ENCODE measurements around the gene DMRT1.

DMRT1 gene

DNA sequence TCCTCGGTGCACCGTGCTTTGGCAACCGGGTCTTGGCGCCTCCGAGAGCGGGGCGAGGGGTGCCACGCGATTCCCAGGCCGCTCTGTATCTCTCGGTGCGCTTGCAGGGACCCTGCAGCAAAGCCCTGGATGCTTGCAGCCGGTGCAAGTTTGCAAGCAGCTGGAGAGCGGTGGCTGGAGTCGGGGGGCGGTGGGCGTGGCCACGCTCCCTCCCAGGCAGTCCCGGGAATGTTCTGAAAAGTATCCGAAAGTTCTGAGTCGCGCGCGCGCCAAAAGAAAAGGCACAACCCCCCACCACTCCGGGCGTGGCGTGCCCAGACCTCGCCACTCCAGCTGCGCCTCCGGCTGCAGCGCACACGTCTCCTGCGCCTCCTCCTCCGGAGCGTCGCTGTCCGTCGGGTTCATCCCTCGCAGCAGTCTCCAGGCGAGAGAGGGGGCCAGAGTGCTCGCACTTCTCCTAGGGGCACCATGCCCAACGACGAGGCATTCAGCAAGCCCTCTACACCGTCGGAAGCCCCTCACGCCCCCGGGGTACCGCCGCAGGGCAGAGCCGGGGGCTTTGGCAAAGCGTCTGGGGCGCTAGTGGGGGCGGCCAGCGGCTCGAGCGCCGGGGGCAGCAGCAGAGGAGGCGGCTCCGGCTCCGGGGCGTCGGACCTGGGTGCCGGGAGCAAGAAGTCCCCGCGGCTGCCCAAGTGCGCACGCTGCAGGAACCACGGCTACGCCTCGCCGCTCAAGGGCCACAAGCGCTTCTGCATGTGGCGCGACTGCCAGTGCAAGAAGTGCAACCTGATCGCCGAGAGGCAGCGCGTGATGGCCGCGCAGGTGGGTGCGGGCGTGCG lies at the start of gene DMRT1:
Gene DMRT1 (plus strand): TSS at position 327 of the 839 bp plus-strand sequence. CDS start 142 bp downstream, at position 469.
- DNase-seq, result no peak

DNA sequence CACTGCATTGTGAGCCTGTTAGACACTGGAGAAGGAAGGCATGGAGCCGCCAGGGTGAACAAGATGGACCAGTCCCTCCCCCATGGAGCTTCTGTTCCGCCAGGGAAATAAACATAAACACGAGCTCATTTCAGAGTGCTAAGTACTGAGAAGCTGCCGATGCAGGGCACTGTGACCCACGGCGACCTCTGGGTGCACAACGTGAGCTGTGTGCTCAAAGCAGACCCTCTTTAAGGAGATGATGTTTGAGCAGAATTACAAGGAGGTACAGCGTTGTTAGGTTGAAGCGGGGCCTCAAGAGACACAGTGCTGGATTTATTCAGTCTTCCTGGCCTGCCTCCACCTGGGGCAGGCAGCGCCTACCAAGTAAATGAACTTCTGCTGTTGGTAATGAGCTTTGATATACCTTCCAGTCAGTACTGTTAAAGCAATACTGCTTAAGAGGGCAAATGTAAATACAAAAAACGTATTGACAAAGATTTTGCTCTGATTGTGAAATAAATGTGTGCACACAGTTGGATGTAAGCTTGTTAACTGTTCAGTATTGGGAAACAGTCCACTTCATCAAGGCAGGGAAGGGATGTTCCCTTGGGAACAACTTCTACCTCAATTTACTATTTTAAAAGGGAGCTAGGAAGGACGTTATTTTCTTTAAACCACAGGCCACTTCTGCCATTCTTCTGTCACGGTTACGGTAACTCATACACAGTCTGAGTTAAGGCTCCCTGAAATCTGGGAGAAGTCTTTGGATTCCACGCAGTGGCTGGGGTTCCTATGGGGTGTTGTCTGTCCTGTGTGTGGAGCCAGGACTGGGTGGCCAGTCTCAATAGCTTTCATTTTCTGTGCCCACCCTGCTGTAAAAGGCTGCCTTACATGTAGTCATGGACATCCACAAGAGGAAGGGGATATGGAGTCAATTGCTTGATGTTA lies 48.9 kb upstream of the DMRT1 start:
- DNase-seq, result no peak

DNA sequence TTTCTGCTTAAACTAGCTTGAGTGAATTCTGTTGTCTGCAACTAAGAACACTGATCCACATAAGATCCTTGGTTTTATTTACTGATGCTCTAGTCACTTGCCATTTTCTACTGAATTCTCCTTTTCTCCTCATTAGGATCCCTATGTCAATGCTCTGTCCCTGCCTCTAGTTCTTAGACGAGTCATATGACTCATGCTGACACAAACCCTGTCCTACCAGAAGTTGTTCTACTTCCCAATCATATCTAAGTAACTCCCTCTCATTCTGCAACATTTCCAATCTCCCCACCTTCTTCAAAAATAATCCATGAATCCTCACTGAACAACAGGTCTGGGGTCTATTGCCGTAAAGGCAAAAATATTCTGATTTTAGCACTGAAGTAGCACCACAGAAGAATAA lies 47.1 kb upstream of the DMRT1 start:
- no peak for DNase-seq

DNA sequence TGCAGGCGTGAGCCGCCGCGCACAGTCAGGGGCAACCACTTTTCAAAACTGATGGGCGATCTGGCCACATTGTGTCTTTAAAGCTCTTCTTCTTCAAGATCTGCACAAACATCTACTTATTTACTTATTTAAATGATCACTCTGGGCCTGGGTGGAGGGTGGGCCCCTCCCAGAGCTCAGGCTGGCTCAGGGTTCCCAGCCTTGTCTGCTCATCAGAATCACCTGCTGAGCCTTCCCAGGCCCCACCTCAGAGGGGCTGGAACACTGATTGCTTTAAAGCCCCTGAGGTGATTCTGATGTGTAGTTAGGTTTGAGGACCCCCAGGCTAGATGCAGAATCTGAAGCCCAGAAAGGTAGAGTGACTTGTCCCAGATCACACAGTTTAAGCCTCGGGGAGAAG lies 45.6 kb upstream of the DMRT1 start:
- DNase-seq, result no peak

DNA sequence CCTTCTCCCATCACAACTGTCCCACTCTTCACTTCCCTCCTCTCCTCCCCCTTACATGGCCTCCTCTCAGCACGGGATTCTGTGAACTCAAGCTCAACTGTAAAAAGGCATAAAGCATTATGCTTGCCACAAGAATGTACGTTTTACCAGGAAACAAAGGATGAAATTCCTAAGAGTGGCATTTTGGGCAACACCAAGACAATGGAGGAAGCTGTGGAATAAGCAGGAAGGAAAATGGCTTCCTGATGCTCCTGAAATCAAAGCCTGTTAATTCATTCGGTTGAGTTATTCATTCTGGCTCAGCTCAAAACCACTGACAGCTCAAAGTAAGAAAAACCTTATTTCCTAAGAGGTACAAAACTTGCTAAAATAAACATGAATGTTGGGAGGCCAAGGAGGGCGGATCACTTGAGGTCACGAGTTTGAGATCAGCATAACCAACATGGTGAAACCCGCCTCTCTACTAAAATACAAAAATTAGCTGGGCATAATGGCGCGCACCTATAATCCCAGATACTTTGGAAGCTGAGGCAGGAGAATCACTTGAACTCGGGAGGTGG lies 40.8 kb upstream of the DMRT1 start:
- no peak for DNase-seq

DNA sequence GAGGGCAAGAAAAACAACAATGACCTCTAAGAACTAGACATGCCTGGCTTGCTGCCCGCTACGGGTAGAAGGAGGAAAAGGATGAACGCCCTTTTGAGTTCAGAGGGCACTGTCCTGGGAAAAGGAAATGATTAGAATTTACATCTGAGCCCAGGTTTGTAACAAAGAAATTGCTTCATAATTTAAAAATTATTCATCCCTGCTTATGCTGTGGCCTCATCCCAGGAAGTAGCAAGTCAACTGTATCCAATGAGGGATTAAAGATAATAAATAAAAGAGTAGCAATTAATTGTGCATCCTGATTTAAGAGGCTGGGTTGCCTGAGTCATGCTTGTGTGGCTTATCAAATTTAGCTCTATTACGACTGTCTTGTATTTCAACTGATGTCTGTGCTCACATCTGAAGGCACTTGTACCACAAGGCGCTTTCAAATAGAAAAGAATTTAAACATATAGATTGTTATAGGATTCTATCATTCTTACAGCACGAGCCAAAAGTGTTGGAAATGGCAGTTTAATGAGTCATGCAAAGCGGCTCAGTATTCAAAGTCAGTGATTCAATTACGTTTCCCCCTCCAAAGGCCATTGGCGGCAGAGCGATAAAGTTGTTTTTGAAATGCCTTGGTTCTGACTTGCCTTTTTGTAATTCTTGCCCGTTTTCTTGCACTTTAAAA lies 40.0 kb upstream of the DMRT1 start:
- DNase-seq, result no peak

DNA sequence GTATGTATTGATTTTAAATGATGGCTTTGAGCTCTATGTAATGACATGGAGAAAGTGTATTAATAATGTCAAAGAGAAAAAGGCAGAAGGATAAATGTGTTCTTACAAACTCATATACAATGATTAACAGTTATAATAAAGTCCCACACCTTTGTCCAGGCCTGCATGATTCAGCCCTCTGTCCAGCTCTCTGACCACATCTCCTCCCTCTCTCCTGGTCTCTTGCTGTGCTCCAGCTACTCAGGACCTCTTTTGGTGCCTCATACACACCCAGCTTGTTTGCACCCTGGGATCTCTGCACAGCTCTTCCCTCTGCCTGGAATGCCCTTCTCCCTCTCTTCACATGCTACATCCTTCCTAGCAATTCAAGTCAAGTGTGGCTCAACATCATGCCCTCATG lies 37.5 kb upstream of the DMRT1 start:
- DNase-seq, result no peak

DNA sequence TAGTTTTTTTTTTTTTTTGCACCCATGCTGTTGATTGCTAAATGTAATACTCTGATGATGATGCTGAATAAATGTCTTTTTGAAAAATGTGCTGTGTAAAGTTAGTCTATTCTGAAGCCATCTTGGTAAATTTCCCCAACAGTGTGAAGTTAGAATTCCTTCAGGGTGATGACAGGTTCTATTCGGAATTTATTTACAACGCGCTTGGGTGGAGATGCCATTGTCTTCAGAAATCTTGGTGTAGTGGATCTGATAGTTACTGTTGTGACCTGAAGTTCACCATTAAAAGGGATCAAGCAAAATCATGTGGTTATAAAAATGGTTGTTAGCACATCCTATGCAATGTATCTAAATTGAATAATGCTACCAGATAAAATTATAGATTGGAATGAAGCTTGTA lies 36.3 kb upstream of the DMRT1 start:
- no peak for DNase-seq

DNA sequence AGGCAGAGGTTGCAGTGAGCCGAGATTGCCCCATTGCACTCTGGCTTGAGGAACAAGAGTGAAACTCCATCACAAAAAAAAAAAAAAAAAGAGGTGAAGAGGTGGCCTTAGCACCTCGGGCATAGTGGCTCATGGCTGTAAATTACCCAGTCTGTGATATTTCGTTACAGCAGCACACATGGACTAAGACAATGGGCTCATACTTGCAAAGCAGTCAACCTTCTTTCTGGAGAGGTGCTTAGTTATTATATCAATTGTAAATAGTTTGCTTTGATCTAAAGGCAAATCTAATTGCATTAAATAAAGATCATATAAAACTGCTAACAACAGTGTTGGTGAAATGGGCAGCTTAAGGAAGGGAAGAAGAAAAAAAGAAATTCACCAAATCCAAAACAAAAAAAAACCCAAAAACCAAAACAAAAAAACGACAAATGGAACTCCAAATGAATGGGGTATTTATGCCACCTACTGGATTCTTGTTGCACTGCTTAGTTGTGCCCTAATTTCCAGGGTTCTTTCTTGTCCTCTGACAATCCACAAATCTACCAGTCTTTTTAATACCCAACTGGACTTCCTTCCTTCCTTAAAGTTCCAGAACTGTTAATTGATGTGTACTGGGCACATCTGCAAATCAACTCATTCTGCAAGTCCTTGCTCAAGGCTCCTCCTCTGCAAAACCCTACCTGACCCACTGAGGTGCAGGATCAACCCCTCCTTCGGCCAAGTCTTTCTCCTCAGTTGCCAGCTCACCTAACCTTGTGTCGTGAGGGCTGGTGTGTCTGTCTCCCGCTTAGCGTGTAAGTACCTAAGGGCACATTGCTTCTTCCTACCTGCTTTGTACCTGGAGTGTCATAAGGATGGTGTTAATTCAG lies 35.0 kb upstream of the DMRT1 start:
- DNase-seq, result no peak

DNA sequence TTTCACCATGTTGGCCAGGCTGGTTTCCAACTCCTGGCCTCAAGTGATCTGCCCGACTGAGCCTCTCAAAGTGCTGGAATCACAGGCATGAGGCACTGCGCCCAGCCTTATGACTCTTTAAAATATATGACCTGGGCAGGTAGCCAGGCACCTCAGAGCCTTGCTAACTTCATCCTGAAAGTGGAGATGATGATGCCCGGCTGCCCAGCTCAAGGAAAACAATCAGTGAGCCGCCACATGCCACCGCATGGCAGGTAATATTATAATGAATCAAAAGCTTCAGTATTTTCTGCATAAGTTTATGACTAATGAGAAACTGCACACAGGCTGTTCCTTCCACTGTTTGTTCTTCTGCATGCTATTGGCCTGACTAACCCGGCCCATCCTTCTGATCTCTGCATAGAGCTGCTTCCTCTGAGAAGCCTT lies 30.4 kb upstream of the DMRT1 start:
- DNase-seq, result no peak

DNA sequence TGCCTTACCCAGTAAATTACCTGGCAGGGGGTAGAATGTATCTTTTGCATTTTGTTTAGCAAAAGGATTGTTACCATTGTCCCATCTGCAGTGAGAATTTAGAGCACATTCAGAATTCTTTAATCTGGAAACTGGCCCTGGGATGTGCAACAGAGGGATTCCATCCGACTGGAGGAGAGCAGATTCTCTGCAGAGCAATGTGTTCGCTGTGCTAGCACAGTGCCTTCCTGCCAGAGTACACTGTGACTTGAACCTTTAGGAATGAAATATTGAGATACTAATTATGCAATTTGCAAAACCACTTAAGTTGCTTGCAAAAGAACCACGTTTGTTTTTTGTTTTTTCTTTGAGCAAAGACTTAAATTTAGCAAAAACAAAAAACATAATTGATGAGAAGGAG lies 22.5 kb upstream of the DMRT1 start:
- no peak for DNase-seq

DNA sequence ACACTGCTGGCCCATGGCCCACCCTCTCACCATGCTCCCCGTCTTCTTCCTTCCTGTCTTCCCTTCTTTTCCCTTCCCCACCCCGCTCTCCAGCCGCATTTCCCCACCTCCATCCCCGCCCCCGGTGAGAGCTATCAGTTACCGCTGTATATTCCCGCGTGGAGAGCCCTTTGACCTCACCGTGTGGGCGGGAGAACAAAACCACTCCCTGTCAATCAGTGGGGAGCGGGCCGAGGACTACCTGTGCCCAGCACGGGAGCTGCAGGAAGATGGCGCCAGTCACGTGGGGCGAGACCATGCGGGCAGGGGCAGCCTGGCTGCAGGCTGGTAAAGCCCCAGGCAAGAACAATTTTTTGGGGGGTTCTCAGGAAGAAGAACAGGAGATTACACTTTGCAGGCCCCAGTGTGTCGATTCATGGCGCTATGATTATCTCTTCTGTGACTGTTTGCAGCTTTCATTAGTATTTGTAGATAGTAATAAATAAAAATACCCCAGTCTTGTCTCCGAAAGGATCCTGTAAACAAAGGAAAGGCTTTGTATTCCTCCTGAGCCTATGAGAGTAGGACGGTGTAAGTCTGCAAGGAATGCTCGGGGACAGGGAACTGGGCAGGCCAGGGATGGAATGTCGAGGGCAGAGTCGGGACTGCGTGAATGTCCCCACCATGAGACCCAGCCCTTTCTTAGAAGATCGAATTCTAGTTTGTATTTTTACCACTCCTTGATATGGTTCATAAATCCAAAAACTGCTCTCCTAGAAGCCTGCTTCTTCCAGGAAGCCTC lies 14.8 kb upstream of the DMRT1 start:
- no peak for DNase-seq

DNA sequence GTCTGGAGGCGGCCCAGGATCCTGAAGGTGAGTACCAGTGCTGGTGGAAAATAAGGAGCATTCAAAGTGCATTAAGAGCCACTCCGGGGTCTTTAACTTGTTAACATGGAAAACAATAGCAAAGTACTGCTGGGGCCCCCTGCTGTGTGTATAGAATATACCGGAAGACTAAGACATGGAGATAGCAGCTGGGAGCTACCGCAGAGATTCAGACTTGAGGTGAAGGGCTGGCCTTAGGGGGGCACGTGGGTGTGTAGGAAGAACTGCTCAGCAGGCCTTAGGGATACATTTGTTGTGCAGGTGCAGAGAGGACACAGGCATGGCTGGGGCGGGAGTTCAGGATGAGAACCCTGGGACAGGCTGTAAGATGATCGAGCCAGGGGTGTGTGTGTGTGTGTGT lies 1.2 kb upstream of the DMRT1 start:
- DNase-seq, result no peak

DNA sequence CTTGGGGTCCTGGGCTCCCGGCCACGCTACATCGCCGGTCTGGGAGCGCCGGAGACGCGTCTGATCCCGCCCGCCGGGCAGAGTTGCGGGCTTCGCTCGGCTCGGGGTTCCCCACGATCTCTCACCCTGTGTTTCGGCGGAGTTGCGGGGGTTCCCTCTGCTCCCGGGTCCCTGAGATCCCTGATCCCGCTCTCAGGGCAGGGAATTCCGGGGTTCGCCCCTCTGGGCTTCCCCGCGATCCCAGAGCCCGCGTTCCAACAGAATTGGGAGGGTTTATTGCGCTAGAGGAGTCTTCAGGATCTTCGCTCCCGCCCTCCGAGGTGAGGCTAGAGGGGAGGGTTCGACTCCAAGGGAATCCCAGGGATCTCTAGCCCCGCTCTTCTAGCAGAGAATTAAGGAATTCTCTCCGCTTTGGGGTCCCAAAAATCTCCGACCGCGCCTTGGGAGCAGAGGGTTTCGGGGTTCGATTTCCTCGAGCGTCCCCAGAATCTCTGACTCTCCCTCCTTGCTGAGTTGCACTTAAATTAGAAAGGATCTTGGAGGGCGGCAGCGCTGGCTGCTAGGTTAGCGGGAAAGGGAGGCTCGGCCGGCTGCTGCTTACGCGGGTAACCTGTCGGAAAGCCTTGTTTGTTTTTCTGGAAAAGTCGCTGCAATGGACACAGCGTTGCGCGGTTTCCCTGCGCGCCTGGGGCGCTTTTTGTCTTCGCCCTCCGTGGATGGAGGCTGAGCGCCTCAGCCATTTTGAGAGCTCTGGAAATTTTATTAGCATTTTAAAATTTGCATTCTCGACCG lies 1.3 kb downstream of the DMRT1 start:
- DNase-seq, result no peak

DNA sequence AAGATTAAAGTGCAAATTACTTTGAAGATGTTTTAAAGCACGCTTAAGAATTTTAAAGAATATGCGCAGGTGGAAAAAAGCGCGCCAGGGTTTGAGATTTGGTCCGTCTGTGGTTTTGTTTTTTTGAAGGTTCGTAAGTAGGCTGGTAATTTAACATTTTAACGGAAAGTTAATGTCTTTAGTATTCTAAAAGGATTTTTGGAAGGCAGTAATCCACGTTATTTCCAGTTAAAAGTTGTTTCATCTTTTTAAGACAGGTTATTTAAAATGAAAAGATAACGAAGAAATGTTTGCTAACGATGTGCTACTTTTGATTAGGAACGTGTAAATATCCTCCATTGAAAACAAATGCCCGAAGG lies 1.9 kb downstream of the DMRT1 start:
- DNase-seq, result no peak

DNA sequence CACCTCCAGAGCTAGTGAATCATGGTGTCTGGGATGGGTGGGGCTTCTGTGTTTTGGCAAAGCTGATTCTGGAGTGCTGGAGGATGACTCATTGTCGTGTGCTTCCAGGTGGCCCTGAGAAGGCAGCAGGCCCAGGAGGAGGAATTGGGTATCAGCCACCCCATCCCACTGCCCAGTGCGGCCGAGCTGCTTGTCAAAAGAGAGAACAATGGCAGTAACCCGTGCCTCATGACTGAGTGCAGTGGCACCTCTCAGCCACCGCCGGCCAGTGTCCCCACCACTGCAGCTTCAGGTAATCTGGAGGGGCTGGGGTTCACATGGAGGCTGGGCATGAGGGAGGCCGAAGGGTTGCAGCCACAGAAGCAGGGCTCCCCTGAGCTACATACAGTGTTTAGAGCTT lies 5.4 kb downstream of the DMRT1 start:
- DNase-seq, result no peak

DNA sequence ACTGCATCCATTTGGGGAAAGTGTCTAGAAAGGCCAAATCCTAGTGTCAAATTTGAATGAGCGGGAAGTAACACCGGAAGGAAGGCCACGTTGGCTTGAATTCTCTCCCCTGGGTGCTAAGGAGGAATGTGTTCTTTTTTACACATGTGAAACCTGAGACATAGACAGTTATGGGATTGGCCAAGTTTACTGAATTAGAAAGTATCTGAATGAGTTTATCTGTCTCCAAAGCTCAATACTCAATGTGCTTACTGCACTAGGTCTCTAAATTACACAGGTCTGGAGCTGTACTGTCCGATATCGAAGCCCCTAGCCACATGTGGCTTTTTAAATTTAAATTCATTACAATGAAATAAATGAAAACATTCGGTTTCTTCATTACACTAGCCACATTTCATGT lies 6.0 kb downstream of the DMRT1 start:
- DNase-seq, result no peak

DNA sequence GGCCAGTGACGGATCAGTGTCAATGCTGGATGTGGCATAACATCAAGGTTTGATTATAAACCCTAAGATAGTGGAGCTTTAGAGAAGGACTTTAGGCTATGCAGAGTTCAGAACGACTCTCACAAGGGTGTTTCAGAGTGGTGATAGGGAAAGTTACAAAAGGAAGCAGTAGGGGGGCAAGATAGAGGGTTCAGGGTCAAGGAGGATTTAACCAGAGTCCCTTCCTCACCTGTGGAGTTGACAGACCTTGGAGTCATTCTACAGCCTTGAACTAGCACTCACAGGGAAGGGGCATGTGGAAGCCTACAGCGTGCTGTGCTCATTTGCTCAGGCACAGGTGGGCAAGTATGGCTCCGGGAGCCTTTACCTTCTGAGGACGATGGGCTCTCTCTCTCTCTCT lies 7.9 kb downstream of the DMRT1 start:
- no peak for DNase-seq

DNA sequence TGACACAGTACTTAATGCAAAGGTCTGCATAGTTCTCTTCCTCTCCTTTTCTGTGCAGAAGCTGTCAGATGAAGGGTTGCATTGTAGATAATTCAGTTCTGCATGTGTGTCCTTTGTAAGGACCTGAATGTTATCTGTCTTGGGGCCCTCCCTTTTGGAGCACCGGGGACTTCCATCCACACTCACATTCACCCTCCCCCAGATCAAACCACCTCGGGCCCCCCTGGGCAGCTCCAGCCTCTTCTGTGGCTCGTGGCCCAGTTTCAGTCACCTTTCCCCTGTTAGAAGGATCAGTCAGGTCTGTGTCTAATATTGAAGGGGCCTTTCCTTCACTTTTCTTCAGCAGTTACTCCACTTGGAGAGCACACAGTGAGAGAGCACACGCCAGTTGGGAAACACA lies 11.0 kb downstream of the DMRT1 start:
- DNase-seq, result no peak

DNA sequence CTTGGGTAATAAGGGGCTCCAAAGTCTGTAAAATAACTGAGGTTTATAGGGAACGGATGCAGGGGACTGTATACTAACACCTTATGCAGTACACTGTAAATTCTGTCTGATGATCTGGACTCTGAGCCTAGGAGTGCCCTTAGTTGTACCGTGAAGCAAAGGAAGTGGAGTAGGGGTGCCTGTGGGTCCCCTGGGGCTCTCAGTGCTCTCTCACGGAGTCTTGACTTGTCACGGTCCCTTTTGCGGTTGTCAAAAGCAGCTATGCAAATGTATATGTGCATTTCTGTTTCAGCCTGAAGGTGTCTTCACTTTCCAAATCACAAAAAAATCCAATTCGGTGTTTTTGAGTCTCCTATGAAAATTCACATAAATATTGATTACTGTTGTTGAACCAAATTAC lies 17.8 kb downstream of the DMRT1 start:
- DNase-seq, result no peak

DNA sequence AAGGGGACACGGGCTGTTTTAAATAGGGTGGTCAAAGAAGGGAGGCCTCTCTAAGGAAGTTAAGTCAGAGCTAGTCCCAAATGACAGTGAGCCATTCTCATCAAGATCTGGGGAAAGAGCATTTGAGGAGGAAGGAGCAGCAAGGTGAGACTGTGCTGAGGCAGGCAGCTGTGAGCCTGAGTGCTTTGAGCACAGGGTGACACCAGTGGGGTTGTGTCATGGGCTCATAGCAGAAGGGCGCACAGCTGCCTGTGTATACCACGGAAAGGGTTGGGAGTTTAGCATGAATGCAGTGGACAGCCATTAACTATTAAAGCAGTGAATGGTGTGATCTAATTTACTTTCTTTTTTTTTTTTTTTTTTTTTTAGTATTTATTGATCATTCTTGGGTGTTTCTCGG lies 19.2 kb downstream of the DMRT1 start:
- no peak for DNase-seq
